Ureter (tissue), 1 donor: Measurements from ENCODE around the gene SPOP. TPM values are rescaled to one million over a fixed set of nuclear protein-coding genes. Genes with fewer than 3 reads are reported as not detected.

Experiments
- DNase-seq: peaks from one replicate; pipeline ENCODE4 v3.0.0-alpha.2; 2020; ENCODE audit warnings: low spot score
- total RNA-seq: library from RNA; stranded (reverse); gene quantifications from one replicate; pipeline ENCODE4 v1.2.4, GENCODE V29; 2023
- donor health status: DM: yes; HTN: yes; CAD: no.

The SPOP gene
- total RNA-seq, 1 donor from 2014 or later = 107 TPM

- no peak for DNase-seq
Observed at GRCh38 chr17:49585422-49586027, 92.4 kb downstream of the SPOP start.

DNA sequence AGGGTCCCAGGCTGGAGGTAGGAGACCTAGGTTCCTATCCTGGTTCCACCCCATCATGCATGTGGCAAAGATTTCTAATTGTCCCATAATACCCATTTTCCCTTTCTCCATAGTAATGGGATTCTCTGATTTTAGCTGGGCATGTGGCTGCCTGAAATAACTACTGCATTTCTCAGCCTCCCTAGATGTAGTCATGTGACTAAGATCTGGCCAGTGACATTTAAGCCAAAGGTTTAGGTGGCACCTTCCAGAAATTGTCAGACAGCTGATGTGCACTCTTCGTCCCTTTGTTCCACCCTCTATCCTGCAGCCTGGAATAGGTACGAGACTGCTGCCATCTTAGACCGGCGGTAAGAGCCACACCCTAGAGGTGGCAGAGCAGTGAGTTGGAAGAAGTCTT lies 94.0 kb downstream of the SPOP start:
- no peak for DNase-seq

DNA sequence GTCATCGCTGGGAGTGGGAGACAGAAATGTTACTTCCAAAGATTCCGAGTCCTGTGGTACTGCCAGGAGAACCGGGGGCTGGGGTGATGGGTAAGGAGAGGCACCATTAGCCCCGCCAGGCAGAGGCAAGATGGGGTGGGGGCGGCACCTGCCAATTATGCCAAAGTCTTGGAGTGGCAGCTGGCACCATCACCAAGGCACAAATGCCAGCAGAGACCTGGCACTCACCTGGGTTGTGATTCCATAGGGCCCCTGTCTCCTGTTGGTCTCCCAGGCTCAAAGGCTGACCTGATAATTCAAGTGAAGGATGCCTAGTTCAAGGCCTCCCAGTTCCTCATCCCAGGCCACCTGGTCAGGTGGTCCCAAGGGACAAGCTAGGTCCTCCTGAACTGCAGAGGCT lies 94.7 kb downstream of the SPOP start:
- no peak for DNase-seq

- no peak for DNase-seq
Observed at GRCh38 chr17:49582789-49583188, 95.1 kb downstream of the SPOP start.

DNA sequence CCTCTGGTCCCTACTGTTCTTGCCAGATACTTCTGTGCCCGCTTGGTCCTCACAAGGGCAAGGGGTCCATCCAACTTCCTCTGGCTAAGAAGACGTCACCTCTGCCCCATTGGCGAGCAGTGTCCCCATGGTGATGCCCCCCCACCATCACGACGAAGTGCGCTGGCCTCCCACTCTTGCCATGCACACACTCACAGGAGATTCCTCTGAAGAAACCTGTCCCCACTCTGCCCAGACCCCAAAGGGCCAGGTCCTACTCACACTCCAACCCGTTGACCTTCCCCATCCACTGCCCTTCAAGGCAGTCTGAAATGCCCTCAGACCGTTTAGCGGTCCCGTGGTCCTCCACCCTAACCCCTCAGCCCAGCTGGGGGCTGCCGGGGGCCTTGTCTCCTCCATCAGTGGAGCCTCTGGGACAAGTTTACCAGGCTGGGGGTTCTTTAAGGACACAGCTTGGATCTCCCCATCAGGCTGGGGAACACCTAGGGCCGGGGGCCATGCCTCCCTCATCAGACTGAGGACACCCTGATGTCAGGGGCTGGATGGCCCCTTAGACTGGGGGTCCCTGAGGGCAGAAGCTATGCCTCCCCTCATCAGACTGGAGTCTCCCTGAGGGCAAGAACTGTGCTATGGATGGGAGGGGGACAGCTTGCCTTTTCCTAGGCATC lies 95.7 kb downstream of the SPOP start:
- DNase-seq = no peak

DNA sequence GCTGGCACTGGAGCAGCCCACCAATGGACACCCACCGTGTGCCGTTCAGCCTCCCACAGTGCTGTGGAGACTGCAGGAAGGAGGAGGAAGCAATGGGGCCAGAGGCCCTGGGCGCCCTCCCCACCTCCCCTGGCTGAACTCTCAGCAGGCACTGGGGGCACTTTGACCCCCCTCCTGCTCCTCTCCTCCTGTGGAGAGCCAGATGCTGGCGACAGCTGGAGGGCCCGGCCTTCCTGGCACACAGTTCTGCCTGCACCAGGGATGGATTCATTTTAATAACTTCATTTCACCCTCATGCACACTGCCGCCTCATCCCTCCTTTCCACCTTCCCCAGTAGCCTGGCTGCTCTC lies 96.3 kb downstream of the SPOP start:
- no peak for DNase-seq

DNA sequence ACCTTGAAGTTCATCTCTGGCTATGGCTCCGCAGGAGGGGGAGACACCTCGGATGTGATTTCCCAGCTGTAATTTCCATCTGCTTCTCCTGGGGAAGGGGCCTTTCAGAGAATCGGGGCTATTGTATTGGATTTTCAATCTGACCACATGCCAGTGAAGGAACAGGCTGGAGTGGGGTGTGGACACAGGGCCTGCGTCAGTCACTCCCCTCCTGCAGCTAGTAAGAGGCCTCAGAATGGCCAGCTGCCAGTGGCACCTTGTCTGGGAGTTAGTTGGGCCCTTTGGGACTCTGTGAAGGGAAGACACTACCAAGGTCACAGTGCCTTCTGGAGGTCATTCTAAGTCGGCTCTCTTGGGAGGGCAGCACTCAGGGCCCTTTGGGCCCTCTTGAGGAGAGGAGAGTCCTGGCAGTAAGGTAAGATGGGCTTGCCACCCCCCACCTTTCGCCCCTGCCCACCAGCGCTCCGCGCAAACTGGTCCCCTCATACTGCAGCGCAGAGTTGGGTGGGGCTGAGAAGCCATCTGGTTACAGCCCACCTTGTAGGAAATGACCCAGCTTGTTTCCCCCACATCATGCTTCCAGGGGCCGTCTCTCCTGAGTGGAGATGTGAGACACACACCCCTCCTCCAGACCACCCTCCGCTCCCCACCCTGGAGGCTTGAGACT lies 96.8 kb downstream of the SPOP start:
- DNase-seq = no peak

GRCh38 chr17:49580055-49580721 lies 97.7 kb downstream of the SPOP start:
- DNase-seq = no peak

DNA sequence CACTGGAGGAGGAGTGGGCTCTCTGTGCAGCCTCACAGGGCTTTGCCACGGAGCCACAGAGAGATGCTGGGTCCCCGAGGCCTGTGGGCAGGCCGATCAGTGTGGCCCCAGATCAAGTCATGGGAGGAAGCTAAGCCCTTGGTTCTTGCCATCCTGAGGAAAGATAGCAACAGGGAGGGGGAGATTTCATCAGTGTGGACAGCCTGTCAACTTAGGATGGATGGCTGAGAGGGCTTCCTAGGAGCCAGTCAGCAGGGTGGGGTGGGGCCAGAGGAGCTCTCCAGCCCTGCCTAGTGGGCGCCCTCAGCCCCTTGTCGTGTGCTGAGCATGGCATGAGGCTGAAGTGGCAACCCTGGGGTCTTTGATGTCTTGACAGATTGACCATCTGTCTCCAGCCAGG lies 98.4 kb downstream of the SPOP start:
- DNase-seq = no peak

DNA sequence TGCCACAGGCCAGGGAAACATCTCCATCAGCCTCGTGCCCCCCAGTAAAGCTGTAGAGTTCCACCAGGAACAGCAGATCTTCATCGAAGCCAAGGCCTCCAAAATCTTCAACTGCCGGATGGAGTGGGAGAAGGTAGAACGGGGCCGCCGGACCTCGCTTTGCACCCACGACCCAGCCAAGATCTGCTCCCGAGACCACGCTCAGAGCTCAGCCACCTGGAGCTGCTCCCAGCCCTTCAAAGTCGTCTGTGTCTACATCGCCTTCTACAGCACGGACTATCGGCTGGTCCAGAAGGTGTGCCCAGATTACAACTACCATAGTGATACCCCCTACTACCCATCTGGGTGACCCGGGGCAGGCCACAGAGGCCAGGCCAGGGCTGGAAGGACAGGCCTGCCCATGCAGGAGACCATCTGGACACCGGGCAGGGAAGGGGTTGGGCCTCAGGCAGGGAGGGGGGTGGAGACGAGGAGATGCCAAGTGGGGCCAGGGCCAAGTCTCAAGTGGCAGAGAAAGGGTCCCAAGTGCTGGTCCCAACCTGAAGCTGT lies 98.9 kb downstream of the SPOP start:
- no peak for DNase-seq

DNA sequence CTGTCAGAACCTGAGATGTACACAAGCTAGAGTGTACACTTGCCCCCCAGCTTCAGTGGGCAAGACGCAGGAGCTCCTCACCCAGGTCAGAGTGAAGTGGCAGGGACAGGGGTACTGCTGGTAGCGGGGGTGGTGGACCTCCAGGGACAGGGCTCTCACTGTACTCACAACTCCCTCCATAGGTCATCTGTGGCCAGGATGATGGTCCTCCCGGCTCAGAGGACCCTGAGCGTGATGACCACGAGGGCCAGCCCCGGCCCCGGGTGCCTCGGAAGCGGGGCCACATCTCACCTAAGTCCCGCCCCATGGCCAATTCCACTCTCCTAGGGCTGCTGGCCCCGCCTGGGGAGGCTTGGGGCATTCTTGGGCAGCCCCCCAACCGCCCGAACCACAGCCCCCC lies 99.5 kb downstream of the SPOP start:
- no peak for DNase-seq

- DNase-seq = no peak
Observed at GRCh38 chr17:49577963-49578362, 99.9 kb downstream of the SPOP start.

- DNase-seq = no peak
Observed at GRCh38 chr17:49577650-49577934, 100.3 kb downstream of the SPOP start.

DNA sequence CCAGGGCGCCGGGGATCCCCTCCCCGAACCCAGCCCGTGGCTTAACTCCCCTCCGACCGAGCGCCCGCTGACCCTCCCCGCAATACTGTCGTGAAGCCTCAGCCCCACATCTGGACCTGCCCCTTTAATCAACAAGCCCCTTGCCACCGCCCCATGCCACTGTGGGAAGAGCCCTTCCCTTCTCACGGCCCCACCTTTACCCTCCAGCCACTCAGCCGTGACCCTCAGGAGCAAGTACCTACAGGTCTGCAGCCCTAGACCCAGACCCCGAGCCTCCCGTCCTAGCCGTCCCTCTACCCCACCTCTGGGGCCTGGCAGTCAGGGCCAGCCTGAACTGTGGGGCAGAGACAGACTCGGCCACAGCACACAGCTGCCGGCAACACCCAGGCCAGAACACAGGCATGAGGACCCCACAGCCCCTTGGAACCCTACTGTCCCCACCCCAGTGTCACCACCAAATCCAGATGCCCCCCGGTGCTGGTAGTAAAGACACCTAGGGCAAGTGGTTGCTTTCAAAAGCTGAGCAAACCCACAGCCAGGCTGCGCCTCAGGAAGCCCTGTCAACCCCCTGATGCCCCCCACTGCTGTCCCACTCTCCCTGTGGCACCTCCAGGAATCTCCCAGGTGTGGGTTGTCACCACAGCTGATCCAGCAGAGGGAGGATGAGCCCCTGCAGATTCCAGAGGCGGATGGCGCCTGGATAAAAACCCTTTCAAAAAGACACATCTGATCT lies 100.8 kb downstream of the SPOP start:
- DNase-seq = no peak

- DNase-seq = no peak
Observed at GRCh38 chr17:49576088-49576916, 101.6 kb downstream of the SPOP start.

- DNase-seq = peak; percentile 73
Observed at GRCh38 chr17:49575679-49576087, 102.2 kb downstream of the SPOP start, which contains the start of gene NXPH3. Gene NXPH3 (plus strand): TSS chr17:49575871. CDS start chr17:49576220, 349 bp downstream.

GRCh38 chr17:49574945-49575678 lies 102.8 kb downstream of the SPOP start:
- no peak for DNase-seq

DNA sequence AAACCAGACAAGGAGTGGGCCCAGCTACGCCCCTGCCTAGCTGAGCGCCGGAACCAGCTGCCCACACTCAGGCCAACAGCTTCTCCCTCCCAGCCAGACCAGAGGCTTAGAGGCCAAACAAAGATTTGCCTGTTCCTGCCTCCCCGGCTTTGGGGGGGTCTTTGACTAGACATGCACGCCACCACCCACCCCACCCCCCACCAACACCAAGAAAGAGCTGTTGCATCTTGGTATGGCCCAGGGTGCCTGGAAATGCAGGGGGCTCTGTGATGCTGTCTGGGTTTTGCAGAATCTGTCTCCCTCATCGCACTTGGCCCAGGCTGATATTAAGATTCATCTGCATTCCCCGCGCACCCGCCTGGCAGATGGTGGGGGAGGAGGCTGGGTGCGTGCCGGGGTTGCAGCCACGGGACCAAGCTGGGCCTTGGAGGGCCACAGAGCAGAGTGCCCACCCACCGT lies 103.5 kb downstream of the SPOP start:
- DNase-seq = no peak

DNA sequence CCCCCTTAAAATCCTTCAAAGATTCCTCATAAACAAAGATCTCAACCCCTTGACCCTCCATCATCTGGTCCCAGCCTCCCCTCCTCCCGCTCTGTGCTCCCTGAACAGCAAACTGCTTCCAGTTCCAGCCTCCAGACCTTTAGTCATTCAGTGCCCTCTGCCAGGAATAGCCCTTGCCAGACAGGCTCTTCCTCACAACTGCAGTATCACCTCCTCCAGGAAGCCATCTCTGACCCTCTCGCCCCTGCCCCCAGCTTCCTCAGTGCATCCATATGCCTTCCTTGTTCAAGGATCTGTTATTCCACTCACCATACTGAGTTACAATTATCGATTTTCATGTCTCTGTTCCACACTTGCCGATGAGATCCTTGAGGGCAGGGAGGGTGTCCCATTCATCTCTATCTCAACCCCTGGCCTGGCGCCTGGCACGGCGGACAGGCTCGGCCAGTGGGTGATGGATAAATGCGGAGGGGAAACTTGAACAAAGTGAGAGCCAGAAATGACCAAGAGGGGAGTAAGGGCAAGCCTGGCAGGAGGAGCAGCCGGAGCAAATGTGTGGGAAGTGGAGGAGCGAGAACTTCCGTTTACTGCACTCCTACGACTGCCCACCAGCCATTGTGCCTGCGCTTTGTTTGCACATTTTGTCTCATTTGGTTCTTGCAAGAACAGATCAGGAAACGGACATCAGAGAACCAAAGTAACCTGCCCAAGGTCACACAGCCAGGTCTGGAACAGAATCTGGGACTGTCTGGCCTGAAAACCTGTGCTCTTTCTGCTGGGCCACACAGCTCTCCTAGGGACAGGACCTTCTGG lies 104.2 kb downstream of the SPOP start:
- DNase-seq = no peak
